Limb (tissue), 2 donors: ENCODE measurements around the gene DNAAF1.
"Not testable (repeated sequence)": the region's sequence is repeated elsewhere in the genome, so short reads cannot be mapped to it uniquely, and the experiment has no call there.

Source experiments
- DNase-seq, 2 donors: peaks; one replicate each; pipeline ENCODE4 v3.0.0-alpha.2; 2016; ENCODE audit errors: extremely low spot score in 2 of 2

The DNAAF1 gene

GRCh38 chr16:84183911-84184591 is 38.9 kb downstream of the DNAAF1 start:
- no peak for DNase-seq

- DNase-seq = no peak
These were observed 39.7 kb downstream of the DNAAF1 start for GRCh38 chr16:84184775-84185174.

- peak; percentile 92 to 95 for DNase-seq
These were observed 41.8 kb downstream of the DNAAF1 start, which contains the start of gene TAF1C for GRCh38 chr16:84186685-84187437. TAF1C (minus strand) TSS chr16:84187057; CDS start chr16:84184988, 2,069 bp downstream.

- DNase-seq = no peak
These were observed 45.8 kb downstream of the DNAAF1 start, which contains the start of gene ADAD2 for GRCh38 chr16:84190731-84191388. ADAD2 (plus strand) TSS chr16:84191157; CDS start chr16:84191231, 74 bp downstream.

- no peak for DNase-seq
These were observed 46.4 kb downstream of the DNAAF1 start for GRCh38 chr16:84191466-84191865.

GRCh38 chr16:84193480-84193879 is 48.4 kb downstream of the DNAAF1 start:
- DNase-seq = no peak

- DNase-seq = no peak
These were observed 48.9 kb downstream of the DNAAF1 start for GRCh38 chr16:84194018-84194417.

- DNase-seq = no peak
These were observed 49.5 kb downstream of the DNAAF1 start for GRCh38 chr16:84194470-84195200.

- DNase-seq = no peak
These were observed 50.3 kb downstream of the DNAAF1 start for GRCh38 chr16:84195201-84196093.

GRCh38 chr16:84196101-84196500 is 51.0 kb downstream of the DNAAF1 start:
- DNase-seq = no peak

- DNase-seq = no peak
These were observed 51.8 kb downstream of the DNAAF1 start for GRCh38 chr16:84196727-84197394.

GRCh38 chr16:84197466-84198128 is 52.5 kb downstream of the DNAAF1 start:
- DNase-seq = no peak

- DNase-seq = no peak
These were observed 53.3 kb downstream of the DNAAF1 start for GRCh38 chr16:84198401-84198800.

GRCh38 chr16:84199097-84199496 is 54.0 kb downstream of the DNAAF1 start:
- no peak for DNase-seq

- DNase-seq = no peak
These were observed 54.8 kb downstream of the DNAAF1 start for GRCh38 chr16:84199861-84200260.

GRCh38 chr16:84204551-84204950 is 59.4 kb downstream of the DNAAF1 start:
- not testable (repeated sequence) for DNase-seq

GRCh38 chr16:84205123-84205522 is 60.0 kb downstream of the DNAAF1 start:
- DNase-seq = not testable (repeated sequence)

- no peak for DNase-seq
These were observed 61.0 kb downstream of the DNAAF1 start for GRCh38 chr16:84205976-84206691.

- no peak for DNase-seq
These were observed 62.1 kb downstream of the DNAAF1 start for GRCh38 chr16:84207251-84207650.
